Measurements from ENCODE around the gene N4BP3. TPM values are rescaled to one million over a fixed set of nuclear protein-coding genes. Genes with fewer than 3 reads are reported as not detected.

N4BP3 gene
- total RNA-seq, 2 donors from 2014 or later: 2.3 to 4.7 TPM

DNA sequence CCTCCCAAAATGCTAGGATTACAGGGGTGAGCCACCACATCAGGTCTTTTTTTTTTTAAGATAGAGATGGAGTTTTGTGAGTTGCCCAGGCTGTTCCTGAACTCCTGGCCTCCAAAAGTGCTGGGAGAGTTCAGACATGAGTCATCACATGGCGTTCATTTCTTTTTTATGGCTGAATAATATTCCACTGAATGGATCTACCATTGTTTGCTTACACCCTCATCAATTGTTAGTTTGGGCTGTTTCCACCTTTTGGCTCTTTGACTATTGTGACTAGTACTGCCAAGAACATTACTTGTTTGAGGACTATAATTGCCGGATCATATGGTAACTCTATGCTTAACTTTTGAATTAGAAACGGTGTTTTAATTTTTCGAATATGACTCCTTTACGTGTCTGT is 787 bp upstream of the N4BP3 start:
- intact Hi-C loops (cut with DNase I): no loop called here

DNA sequence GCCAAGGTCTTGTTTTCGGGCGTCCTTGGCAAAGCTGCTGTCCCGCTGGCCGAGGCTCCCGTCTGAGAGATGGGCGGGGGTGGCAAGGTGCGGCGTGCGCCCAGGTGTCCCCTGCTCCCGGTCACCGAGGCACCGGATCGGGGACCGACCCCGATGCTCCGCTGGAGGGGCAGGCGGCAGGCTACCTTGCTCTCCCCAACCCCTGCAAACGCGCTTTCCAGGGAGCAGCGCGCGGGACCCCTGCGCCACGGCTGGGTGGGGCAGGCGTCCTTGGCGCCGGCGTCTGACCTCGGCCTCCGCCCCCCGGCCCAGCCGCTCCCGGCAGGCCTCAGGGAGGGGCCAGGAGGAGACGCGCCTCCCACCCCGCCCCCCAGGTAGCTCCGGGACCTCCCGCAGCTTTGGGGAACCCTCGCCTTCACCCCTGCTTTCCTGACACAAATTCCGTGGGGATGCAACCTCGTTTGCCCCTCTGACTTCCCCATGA is 551 bp downstream of the N4BP3 start:
- WGBS: under 1% methylated on average over 25 of the region's 41 CpGs
- Histone ChIP-seq H3K27me3 (replicated peaks; ENCODE audit: insufficient read depth) (no peaks in the 10 kb centered on the region), H3K27ac (no peak overlapping the region), H3K4me3 (peak overlapping the region; percentile 28 to 48), H3K9me3 (no peaks in the 10 kb centered on the region), H3K36me3 (no peaks in the 10 kb centered on the region), H3K4me1 (replicated peaks) (no peaks in the 10 kb centered on the region)
- TF ChIP-seq, protein P1, sequence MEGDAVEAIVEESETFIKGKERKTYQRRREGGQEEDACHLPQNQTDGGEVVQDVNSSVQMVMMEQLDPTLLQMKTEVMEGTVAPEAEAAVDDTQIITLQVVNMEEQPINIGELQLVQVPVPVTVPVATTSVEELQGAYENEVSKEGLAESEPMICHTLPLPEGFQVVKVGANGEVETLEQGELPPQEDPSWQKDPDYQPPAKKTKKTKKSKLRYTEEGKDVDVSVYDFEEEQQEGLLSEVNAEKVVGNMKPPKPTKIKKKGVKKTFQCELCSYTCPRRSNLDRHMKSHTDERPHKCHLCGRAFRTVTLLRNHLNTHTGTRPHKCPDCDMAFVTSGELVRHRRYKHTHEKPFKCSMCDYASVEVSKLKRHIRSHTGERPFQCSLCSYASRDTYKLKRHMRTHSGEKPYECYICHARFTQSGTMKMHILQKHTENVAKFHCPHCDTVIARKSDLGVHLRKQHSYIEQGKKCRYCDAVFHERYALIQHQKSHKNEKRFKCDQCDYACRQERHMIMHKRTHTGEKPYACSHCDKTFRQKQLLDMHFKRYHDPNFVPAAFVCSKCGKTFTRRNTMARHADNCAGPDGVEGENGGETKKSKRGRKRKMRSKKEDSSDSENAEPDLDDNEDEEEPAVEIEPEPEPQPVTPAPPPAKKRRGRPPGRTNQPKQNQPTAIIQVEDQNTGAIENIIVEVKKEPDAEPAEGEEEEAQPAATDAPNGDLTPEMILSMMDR (IDR thresholded peaks at IDR 0.05): no peak
- TF ChIP-seq POLR2A (IDR thresholded peaks at IDR 0.05) (no peak), POLR2AphosphoS5 (IDR thresholded peaks at IDR 0.05) (no peak)
- DNase-seq (ENCODE audit: low spot score): no peak
- intact Hi-C loops (cut with DNase I): no loop called here

More for the DNA sequence above, 787 bp upstream of the N4BP3 start:
- WGBS: 75% methylated on average over 5 of the region's 5 CpGs
- no peaks in the 10 kb centered on the region for H3K9me3 ChIP-seq
- H3K4me3 ChIP-seq: no peak overlapping the region
- H3K4me1 ChIP-seq (replicated peaks): no peaks in the 10 kb centered on the region
- no peaks in the 10 kb centered on the region for H3K27me3 ChIP-seq (replicated peaks; ENCODE audit: insufficient read depth)
- TF ChIP-seq POLR2AphosphoS5 (IDR thresholded peaks at IDR 0.05) (no peak), POLR2A (IDR thresholded peaks at IDR 0.05) (no peak)
- TF ChIP-seq, protein P1 (IDR thresholded peaks at IDR 0.05): no peak
- no peak for DNase-seq (ENCODE audit: low spot score)
- H3K36me3 ChIP-seq: no peaks in the 10 kb centered on the region
- no peak overlapping the region for H3K27ac ChIP-seq

DNA sequence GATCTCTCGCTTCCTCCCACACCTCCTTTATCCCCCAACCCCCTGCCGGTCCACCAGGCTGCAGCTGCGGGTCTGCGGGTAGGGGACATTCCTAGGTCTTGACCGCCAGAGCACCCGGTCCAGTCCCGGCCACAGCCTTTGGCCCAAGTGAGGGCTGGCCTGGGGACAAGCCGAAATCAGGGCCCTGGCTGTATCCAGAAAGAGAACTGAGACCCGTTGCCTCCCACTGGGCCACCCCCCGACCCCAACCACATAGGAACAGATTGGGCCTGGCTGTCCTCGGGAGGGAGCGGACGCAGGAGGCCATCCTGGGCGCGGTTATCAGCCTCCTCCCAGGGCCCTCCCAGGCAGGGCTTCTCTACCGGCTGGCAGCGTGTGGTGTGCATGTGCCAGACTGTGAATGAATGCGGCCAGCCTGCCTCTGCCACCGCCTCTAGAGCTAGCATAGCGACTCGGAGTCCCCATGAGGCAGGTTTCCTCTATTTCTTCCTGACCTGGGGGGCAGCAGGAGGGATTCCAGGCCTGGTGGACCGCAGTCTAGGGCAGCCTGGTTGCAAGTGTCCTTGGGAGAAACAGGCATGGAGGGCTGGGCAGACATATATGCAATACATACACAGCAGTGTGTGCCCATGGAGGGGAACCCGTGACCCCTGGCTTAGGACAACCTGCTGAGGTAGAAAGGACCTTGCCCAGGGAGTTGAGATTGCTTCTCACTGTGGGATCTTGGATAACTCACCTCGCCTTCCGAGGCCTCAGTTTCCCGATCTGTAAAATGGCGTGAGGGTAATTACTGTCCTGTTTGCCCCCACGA is 1.2 kb downstream of the N4BP3 start:
- peak overlapping the region; percentile 28 to 48 for H3K4me3 ChIP-seq
- no peak for DNase-seq (ENCODE audit: low spot score)
- intact Hi-C loops (cut with DNase I): no loop called here
- TF ChIP-seq POLR2A (IDR thresholded peaks at IDR 0.05): no peak
- no peak for TF ChIP-seq POLR2AphosphoS5 (IDR thresholded peaks at IDR 0.05)
- TF ChIP-seq, protein P1 (IDR thresholded peaks at IDR 0.05): no peak
- H3K9me3 ChIP-seq: no peaks in the 10 kb centered on the region
- H3K4me1 ChIP-seq (replicated peaks): no peaks in the 10 kb centered on the region
- no peaks in the 10 kb centered on the region for H3K36me3 ChIP-seq
- WGBS: 22% methylated on average over 28 of the region's 28 CpGs
- H3K27me3 ChIP-seq (replicated peaks; ENCODE audit: insufficient read depth): no peaks in the 10 kb centered on the region
- H3K27ac ChIP-seq: no peak overlapping the region

DNA sequence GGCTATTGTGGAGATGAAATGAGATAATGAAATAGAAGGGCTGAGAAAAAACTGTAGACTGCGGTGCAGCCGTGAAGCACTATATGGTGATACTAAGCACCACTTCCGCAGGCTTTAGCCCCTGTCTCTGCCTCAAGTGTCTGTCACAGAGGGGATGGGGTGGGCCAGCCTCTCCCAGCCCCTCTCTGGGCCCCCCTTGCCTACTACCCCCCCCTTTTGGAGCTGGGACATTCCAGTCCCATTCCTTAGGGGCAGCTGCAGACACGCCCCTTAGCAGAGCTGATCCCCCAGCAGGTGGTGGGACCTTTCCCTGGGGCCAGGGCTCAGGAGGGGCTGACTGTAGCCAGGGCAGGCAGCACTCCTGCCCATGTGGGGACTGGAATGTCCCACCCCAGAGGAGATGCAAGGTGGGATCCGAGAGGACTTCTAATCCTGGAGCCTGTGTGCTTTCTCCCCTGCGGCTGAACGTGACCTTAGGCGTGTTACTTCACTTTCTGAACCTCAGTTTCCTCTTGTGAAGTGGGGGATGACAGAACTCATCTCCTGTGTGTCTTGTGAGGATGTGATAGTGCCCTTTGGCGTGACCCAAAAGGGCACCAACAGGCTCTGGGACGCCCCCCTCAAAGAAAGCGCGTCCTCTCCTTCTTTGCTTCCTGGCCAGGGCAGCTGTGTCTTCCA is 1.9 kb downstream of the N4BP3 start:
- Histone ChIP-seq H3K27ac (no peak overlapping the region), H3K4me1 (replicated peaks) (no peaks in the 10 kb centered on the region), H3K4me3 (no peak overlapping the region), H3K27me3 (replicated peaks; ENCODE audit: insufficient read depth) (no peaks in the 10 kb centered on the region), H3K36me3 (no peaks in the 10 kb centered on the region), H3K9me3 (no peaks in the 10 kb centered on the region)
- intact Hi-C loops (cut with DNase I): no loop called here
- WGBS: 75% methylated on average over 12 of the region's 12 CpGs
- TF ChIP-seq POLR2A (IDR thresholded peaks at IDR 0.05): no peak
- TF ChIP-seq, protein P1 (IDR thresholded peaks at IDR 0.05): no peak
- TF ChIP-seq POLR2AphosphoS5 (IDR thresholded peaks at IDR 0.05): no peak
- no peak for DNase-seq (ENCODE audit: low spot score)
